NCI-H774 (cell line): ENCODE results near the gene SDR42E2.
"Not testable (repeated sequence)": the region's sequence is repeated elsewhere in the genome, so short reads cannot be mapped to it uniquely, and the experiment has no call there.

Experiments used
- DNase-seq: peaks from one replicate; lab custom pipeline; 2025; lab: John Stamatoyannopoulos, UW

Gene SDR42E2

GRCh38 chr16:22161999-22162655 is at the start of gene SDR42E2:
Gene SDR42E2 (plus strand): TSS chr16:22162506. CDS start chr16:22165583, 3,077 bp downstream.
- peak; percentile 47 for DNase-seq

- no peak for DNase-seq
Measured at GRCh38 chr16:22116095-22116700, 46.1 kb upstream of the SDR42E2 start.

- no peak for DNase-seq
Measured at GRCh38 chr16:22117609-22118008, 44.7 kb upstream of the SDR42E2 start.

GRCh38 chr16:22120440-22120839 is 41.9 kb upstream of the SDR42E2 start:
- DNase-seq, result no peak

GRCh38 chr16:22122239-22122638 is 40.1 kb upstream of the SDR42E2 start:
- DNase-seq, result no peak

GRCh38 chr16:22123146-22123545 is 39.2 kb upstream of the SDR42E2 start:
- DNase-seq, result no peak

- DNase-seq, result no peak
Measured at GRCh38 chr16:22123759-22124490, 38.4 kb upstream of the SDR42E2 start.

GRCh38 chr16:22124583-22125284 is 37.6 kb upstream of the SDR42E2 start:
- no peak for DNase-seq

- DNase-seq, result no peak
Measured at GRCh38 chr16:22126037-22126558, 36.2 kb upstream of the SDR42E2 start.

GRCh38 chr16:22128537-22128936 is 33.8 kb upstream of the SDR42E2 start:
- DNase-seq, result not testable (repeated sequence)

GRCh38 chr16:22130528-22130927 is 31.8 kb upstream of the SDR42E2 start:
- DNase-seq, result no peak

GRCh38 chr16:22132801-22133200 is 29.5 kb upstream of the SDR42E2 start:
- no peak for DNase-seq

- DNase-seq, result no peak
Measured at GRCh38 chr16:22138482-22138881, 23.8 kb upstream of the SDR42E2 start.

- no peak for DNase-seq
Measured at GRCh38 chr16:22139008-22139407, 23.3 kb upstream of the SDR42E2 start.

- no peak for DNase-seq
Measured at GRCh38 chr16:22139732-22140131, 22.6 kb upstream of the SDR42E2 start.

- no peak for DNase-seq
Measured at GRCh38 chr16:22141767-22142166, 20.5 kb upstream of the SDR42E2 start.

- DNase-seq, result no peak
Measured at GRCh38 chr16:22144520-22144919, 17.8 kb upstream of the SDR42E2 start.

GRCh38 chr16:22147853-22148252 is 14.5 kb upstream of the SDR42E2 start:
- no peak for DNase-seq

- DNase-seq, result no peak
Measured at GRCh38 chr16:22151246-22151998, 10.9 kb upstream of the SDR42E2 start.

- no peak for DNase-seq
Measured at GRCh38 chr16:22152316-22152715, 10.0 kb upstream of the SDR42E2 start.

- DNase-seq, result not testable (repeated sequence)
Measured at GRCh38 chr16:22153078-22153477, 9.2 kb upstream of the SDR42E2 start.

- DNase-seq, result no peak
Measured at GRCh38 chr16:22161401-22161800, 905 bp upstream of the SDR42E2 start.
